ENCODE data around the gene ADCY9. TPM values are rescaled to one million over a fixed set of nuclear protein-coding genes. Genes with fewer than 3 reads are reported as not detected.

The ADCY9 gene
- total RNA-seq, 1 experiment from 2014 or later, result 11.5 TPM

DNA sequence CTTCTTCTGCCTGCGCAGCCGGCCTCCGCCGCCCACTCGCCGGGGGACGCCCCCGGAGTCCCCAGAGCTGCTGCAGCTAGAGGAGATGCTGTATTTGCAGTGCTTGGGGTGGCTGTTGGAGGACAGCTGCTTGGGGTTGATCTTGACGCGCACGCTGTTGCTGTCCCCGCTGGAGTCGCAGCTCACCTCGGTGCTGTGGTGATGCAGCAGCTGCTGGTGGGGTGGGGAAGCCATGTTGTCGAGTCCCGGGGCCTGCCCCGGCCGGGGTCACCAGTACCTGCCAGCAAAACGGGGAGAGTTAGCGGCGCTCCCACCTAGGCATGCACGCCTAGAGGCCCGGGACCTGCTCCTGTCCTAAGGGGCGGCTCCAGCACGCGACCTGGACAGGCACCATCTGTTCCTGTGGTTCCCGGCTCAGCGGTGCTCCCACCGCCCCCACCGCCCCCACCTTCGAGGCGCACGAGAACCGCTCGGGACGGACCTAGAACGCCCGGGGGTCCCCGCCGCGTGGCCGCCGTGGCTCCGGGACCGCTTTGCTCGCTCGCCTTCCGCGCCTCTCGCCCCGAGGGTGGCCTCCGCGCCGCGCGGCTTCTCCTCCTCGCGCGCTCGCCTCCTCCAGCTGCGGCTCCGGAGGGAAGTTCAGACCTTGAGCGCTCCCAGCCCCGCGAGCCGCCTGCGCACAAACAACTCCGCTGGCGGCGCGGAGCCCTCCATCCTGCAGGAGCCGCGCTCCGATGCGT is 863 bp downstream of the ADCY9 start (continued):
- TF ChIP-seq, protein P1, sequence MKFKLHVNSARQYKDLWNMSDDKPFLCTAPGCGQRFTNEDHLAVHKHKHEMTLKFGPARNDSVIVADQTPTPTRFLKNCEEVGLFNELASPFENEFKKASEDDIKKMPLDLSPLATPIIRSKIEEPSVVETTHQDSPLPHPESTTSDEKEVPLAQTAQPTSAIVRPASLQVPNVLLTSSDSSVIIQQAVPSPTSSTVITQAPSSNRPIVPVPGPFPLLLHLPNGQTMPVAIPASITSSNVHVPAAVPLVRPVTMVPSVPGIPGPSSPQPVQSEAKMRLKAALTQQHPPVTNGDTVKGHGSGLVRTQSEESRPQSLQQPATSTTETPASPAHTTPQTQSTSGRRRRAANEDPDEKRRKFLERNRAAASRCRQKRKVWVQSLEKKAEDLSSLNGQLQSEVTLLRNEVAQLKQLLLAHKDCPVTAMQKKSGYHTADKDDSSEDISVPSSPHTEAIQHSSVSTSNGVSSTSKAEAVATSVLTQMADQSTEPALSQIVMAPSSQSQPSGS (CRISPR knock-in tag; IDR thresholded peaks at IDR 0.05; ENCODE audit: borderline replicate concordance, low read depth), result no peak
- no peak for TF ChIP-seq CBFB (CRISPR knock-in tag; IDR thresholded peaks at IDR 0.05; ENCODE audit: low read depth)
- TF ChIP-seq, protein P2, sequence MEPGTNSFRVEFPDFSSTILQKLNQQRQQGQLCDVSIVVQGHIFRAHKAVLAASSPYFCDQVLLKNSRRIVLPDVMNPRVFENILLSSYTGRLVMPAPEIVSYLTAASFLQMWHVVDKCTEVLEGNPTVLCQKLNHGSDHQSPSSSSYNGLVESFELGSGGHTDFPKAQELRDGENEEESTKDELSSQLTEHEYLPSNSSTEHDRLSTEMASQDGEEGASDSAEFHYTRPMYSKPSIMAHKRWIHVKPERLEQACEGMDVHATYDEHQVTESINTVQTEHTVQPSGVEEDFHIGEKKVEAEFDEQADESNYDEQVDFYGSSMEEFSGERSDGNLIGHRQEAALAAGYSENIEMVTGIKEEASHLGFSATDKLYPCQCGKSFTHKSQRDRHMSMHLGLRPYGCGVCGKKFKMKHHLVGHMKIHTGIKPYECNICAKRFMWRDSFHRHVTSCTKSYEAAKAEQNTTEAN (CRISPR knock-in tag; IDR thresholded peaks at IDR 0.05), result 0 out of 2 replicates have a peak, but pooled peaks have one; percentile 32
- TF ChIP-seq SMAD4 (CRISPR knock-in tag; IDR thresholded peaks at IDR 0.05), result no peak
- no peak for TF ChIP-seq NR3C1 (CRISPR knock-in tag; conservative IDR thresholded peaks at IDR 0.05; ENCODE audit: low read depth)
- TF ChIP-seq, protein P3, sequence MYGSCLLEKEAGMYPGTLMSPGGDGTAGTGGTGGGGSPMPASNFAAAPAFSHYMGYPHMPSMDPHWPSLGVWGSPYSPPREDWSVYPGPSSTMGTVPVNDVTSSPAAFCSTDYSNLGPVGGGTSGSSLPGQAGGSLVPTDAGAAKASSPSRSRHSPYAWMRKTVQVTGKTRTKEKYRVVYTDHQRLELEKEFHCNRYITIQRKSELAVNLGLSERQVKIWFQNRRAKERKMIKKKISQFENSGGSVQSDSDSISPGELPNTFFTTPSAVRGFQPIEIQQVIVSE (CRISPR knock-in tag; IDR thresholded peaks at IDR 0.05; ENCODE audit: borderline replicate concordance), result no peak

DNA sequence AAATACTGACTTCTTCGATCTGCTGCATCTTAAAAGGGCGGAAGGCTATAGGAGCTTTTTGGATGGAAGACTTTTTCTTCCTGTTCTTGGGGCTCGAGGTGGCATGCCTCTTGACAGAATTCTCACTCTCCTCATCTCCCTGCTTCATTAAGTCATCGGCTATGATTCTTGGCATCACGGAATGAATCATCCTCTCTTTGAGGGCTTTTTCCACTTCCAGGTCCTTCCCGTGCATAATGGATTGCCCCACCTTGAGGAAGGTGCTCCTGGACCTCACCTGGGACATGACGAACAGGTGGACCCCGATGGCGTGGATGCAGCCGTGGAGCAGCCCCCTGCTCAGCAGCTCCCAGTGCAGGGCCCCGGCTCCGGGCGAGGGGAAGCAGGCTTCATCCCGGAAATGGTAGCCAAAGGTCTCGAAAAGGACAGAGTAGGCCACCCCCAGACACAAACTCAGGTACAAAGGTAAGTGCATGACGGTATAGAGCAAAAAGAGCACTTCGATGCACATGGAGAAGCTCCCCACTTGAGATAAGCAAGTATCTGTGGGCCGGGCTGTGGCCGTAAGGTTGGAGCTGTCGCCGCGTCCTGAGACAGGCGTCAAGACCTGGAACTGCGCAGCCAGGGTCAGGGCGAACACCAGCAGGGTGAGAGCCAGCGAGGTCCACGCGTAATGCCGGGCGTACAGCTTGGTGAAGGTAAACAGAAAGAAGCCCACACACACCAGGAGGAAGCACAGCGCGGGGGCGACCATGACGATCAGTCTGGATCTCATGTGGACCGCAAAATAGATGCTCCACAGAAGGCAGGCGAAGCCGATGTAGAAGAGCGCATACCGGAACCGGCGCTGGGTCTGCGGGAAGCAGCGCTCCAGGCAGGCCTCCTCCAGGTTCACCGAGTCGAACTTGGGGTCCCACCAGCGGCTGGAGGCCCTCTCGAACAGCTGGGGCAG is 1.7 kb downstream of the ADCY9 start:
- ATAC-seq (no peak; the same call in 1 of the 2 replicates), DNase-seq (ENCODE audit: low spot score) (peak; percentile 24)
- Mint-ChIP-seq H3K9me3 (no peaks in the 10 kb centered on the region), H3K4me3 (peak overlapping the region; percentile 72), H3K27me3 (ENCODE audit: low read depth) (peaks cover 29% of the 10 kb centered on the region), H3K4me1 (peaks cover 46% of the 10 kb centered on the region), H3K27ac (no peak overlapping the region), H3K36me3 (peaks cover 3% of the 10 kb centered on the region; the same call in 1 of the 2 replicates)
- ChIA-PET POLR2A (interaction anchor here (2.1 to 2.3 kb wide), 2 partner anchors 69 to 139 kb away, joined by 4 to 9 read pairs; no protein-coding TSS in a partner anchor), CTCF (interaction anchor here (1.2 to 3.3 kb wide), 4 partner anchors 132 to 234 kb away, joined by 3 to 32 read pairs (median 8); partner anchors contain the start of gene CREBBP)
- no peak for TF ChIP-seq RELA (CRISPR knock-in tag; IDR thresholded peaks at IDR 0.05; ENCODE audit: borderline replicate concordance)
- TF ChIP-seq, protein P4, sequence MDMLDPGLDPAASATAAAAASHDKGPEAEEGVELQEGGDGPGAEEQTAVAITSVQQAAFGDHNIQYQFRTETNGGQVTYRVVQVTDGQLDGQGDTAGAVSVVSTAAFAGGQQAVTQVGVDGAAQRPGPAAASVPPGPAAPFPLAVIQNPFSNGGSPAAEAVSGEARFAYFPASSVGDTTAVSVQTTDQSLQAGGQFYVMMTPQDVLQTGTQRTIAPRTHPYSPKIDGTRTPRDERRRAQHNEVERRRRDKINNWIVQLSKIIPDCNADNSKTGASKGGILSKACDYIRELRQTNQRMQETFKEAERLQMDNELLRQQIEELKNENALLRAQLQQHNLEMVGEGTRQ (CRISPR knock-in tag; IDR thresholded peaks at IDR 0.05), result no peak
- TF ChIP-seq, protein P5, sequence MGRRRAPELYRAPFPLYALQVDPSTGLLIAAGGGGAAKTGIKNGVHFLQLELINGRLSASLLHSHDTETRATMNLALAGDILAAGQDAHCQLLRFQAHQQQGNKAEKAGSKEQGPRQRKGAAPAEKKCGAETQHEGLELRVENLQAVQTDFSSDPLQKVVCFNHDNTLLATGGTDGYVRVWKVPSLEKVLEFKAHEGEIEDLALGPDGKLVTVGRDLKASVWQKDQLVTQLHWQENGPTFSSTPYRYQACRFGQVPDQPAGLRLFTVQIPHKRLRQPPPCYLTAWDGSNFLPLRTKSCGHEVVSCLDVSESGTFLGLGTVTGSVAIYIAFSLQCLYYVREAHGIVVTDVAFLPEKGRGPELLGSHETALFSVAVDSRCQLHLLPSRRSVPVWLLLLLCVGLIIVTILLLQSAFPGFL (CRISPR knock-in tag; IDR thresholded peaks at IDR 0.05; ENCODE audit: borderline replicate concordance), result no peak
- TF ChIP-seq NFE2L1 (CRISPR knock-in tag; IDR thresholded peaks at IDR 0.05), result no peak
- no peak for TF ChIP-seq TCF7 (CRISPR knock-in tag; IDR thresholded peaks at IDR 0.05; ENCODE audit: low read depth)
- no peak for TF ChIP-seq EMX1 (CRISPR knock-in tag; IDR thresholded peaks at IDR 0.05)
- TF ChIP-seq, protein P6, sequence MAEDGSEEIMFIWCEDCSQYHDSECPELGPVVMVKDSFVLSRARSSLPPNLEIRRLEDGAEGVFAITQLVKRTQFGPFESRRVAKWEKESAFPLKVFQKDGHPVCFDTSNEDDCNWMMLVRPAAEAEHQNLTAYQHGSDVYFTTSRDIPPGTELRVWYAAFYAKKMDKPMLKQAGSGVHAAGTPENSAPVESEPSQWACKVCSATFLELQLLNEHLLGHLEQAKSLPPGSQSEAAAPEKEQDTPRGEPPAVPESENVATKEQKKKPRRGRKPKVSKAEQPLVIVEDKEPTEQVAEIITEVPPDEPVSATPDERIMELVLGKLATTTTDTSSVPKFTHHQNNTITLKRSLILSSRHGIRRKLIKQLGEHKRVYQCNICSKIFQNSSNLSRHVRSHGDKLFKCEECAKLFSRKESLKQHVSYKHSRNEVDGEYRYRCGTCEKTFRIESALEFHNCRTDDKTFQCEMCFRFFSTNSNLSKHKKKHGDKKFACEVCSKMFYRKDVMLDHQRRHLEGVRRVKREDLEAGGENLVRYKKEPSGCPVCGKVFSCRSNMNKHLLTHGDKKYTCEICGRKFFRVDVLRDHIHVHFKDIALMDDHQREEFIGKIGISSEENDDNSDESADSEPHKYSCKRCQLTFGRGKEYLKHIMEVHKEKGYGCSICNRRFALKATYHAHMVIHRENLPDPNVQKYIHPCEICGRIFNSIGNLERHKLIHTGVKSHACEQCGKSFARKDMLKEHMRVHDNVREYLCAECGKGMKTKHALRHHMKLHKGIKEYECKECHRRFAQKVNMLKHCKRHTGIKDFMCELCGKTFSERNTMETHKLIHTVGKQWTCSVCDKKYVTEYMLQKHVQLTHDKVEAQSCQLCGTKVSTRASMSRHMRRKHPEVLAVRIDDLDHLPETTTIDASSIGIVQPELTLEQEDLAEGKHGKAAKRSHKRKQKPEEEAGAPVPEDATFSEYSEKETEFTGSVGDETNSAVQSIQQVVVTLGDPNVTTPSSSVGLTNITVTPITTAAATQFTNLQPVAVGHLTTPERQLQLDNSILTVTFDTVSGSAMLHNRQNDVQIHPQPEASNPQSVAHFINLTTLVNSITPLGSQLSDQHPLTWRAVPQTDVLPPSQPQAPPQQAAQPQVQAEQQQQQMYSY (CRISPR knock-in tag; IDR thresholded peaks at IDR 0.05), result no peak
- no peak for TF ChIP-seq NR1H2 (CRISPR knock-in tag; IDR thresholded peaks at IDR 0.05)
- TF ChIP-seq, protein P7, sequence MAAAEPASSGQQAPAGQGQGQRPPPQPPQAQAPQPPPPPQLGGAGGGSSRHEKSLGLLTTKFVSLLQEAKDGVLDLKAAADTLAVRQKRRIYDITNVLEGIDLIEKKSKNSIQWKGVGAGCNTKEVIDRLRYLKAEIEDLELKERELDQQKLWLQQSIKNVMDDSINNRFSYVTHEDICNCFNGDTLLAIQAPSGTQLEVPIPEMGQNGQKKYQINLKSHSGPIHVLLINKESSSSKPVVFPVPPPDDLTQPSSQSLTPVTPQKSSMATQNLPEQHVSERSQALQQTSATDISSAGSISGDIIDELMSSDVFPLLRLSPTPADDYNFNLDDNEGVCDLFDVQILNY (CRISPR knock-in tag; IDR thresholded peaks at IDR 0.05), result no peak
- TF ChIP-seq, protein P8, sequence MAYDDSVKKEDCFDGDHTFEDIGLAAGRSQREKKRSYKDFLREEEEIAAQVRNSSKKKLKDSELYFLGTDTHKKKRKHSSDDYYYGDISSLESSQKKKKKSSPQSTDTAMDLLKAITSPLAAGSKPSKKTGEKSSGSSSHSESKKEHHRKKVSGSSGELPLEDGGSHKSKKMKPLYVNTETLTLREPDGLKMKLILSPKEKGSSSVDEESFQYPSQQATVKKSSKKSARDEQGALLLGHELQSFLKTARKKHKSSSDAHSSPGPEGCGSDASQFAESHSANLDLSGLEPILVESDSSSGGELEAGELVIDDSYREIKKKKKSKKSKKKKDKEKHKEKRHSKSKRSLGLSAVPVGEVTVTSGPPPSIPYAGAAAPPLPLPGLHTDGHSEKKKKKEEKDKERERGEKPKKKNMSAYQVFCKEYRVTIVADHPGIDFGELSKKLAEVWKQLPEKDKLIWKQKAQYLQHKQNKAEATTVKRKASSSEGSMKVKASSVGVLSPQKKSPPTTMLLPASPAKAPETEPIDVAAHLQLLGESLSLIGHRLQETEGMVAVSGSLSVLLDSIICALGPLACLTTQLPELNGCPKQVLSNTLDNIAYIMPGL (CRISPR knock-in tag; IDR thresholded peaks at IDR 0.05), result no peak
- TF ChIP-seq, protein P9, sequence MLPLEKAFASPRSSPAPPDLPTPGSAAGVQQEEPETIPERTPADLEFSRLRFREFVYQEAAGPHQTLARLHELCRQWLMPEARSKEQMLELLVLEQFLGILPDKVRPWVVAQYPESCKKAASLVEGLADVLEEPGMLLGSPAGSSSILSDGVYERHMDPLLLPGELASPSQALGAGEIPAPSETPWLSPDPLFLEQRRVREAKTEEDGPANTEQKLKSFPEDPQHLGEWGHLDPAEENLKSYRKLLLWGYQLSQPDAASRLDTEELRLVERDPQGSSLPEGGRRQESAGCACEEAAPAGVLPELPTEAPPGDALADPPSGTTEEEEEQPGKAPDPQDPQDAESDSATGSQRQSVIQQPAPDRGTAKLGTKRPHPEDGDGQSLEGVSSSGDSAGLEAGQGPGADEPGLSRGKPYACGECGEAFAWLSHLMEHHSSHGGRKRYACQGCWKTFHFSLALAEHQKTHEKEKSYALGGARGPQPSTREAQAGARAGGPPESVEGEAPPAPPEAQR (CRISPR knock-in tag; IDR thresholded peaks at IDR 0.05), result no peak
- TF ChIP-seq MYBL2 (CRISPR knock-in tag; IDR thresholded peaks at IDR 0.05), result no peak
